RWPE1 (cell line): ENCODE data around the gene TMEM147.

ENCODE experiments used
- CTCF ChIA-PET: fragments of 350-600 bp; sonication (Branson Sonifier 250); formaldehyde crosslinking; extraction: SDS; loops from one replicate; lab custom pipeline; 2021; lab: Yijun Ruan, JAX
- POLR2A ChIA-PET: fragments of 400-600 bp; formaldehyde crosslinking; extraction: SDS; loops from one replicate; lab custom pipeline; 2020; ENCODE audit warnings: antibody characterized with exemption; ENCODE audit not compliant: low non-redundant PET; lab: Yijun Ruan, JAX
- DNase-seq: peaks from one replicate; pipeline ENCODE4 v3.0.0; 2012; ENCODE audit warnings: low spot score
- H3K27ac ChIP-seq: fragments of 450-650 bp; 2 replicates; pipeline ENCODE4 v1.5.1; 2017
- CTCF ChIP-seq: fragments of 450-650 bp; conservative IDR thresholded peaks from 2 replicates; pipeline ENCODE4 v1.5.1; 2017; ENCODE audit warnings: low read depth, mild to moderate bottlenecking

The TMEM147 gene

GRCh38 chr19:35525873-35526272 lies 19.6 kb upstream of the TMEM147 start:
- POLR2A ChIA-PET = no interaction called here
- CTCF ChIA-PET = interaction anchor here (0.5 to 1.0 kb wide), 2 partner anchors 15 to 98 kb away, joined by 4 to 11 read pairs; no protein-coding TSS in a partner anchor
- DNase-seq = no peak
- no peak overlapping the region for H3K27ac ChIP-seq
- TF ChIP-seq CTCF = no peak

- TF ChIP-seq CTCF = no peak
- CTCF ChIA-PET = interaction anchor here (1.5 kb wide), 1 partner anchor 18 kb away, joined by 4 read pairs; no protein-coding TSS in a partner anchor
- peak; percentile 52 for DNase-seq
- POLR2A ChIA-PET = no interaction called here
- no peak within 1 kb of the TSS for H3K27ac ChIP-seq
Measured at GRCh38 chr19:35528218-35529038, 17.0 kb upstream of the TMEM147 start, which contains the start of gene SBSN. Gene SBSN, minus strand, starts transcription at chr19:35528311. Its CDS starts 30 bp downstream, at chr19:35528281.

- TF ChIP-seq CTCF = no peak
- POLR2A ChIA-PET = no interaction called here
Measured at GRCh38 chr19:35529241-35530218, 15.9 kb upstream of the TMEM147 start.

GRCh38 chr19:35531291-35531690 lies 14.1 kb upstream of the TMEM147 start:
- POLR2A ChIA-PET = interaction anchor here (0.6 kb wide), 1 partner anchor 25 kb away, joined by 3 read pairs; no protein-coding TSS in a partner anchor
- TF ChIP-seq CTCF = no peak
- H3K27ac ChIP-seq = no peak overlapping the region
- no peak for DNase-seq
- CTCF ChIA-PET = interaction anchor here (0.6 to 0.7 kb wide), 2 partner anchors 32 to 178 kb away, joined by 3 to 4 read pairs; partner anchors contain the start of gene ATP4A

More at GRCh38 chr19:35529241-35530218, 15.9 kb upstream of the TMEM147 start:
- CTCF ChIA-PET = interaction anchor here (1.5 kb wide), 1 partner anchor 19 kb away, joined by 4 read pairs; no protein-coding TSS in a partner anchor
- DNase-seq = no peak
- H3K27ac ChIP-seq = no peak overlapping the region

GRCh38 chr19:35533201-35533821 lies 12.1 kb upstream of the TMEM147 start, which contains the start of gene GAPDHS:
Gene GAPDHS, plus strand, starts transcription at chr19:35533456. Its CDS starts 72 bp downstream, at chr19:35533528.
- TF ChIP-seq CTCF = no peak
- ChIA-PET CTCF (no interaction called here), POLR2A (no interaction called here)
- H3K27ac ChIP-seq = no peak within 1 kb of the TSS
- no peak for DNase-seq
